22Rv1 (cell line): Measurements from ENCODE around the gene ARHGEF10L.

ENCODE experiments used
- H3K27ac ChIP-seq: fragments of 450-650 bp; 2 replicates; pipeline ENCODE4 v1.5.1; 2017
- ZFX ChIP-seq: fragments of 450-650 bp; IDR thresholded peaks from 2 replicates; pipeline ENCODE4 v1.6.1; 2017; ENCODE audit warnings: antibody characterized with exemption, borderline replicate concordance
- TF ChIP-seq, protein P1 (sequence below): fragments of 450-650 bp; IDR thresholded peaks from 2 replicates; pipeline ENCODE4 v1.5.1; 2017; ENCODE audit warnings: mild to moderate bottlenecking

Gene ARHGEF10L

DNA sequence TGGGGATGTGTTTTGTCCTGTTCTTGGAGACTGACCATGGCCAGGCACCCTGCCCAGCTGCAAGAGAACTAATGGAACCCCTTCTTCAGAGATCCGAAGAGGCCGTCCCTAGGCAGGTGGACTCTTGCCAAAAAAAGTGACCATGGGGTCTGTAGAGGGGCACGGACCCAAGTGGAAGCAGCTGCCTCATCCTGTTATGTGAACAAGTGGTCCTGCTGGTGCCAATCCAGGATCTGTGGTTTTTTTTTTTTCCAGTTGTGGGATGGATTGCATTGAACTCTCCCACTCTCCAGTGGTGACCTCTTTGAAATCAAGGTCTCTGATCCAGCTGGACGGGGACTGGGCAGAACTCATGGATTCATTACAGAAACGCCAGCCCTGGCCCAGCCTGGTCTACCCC is 71.2 kb downstream of the ARHGEF10L start:
- H3K27ac ChIP-seq: no peak overlapping the region
- TF ChIP-seq, protein P1, sequence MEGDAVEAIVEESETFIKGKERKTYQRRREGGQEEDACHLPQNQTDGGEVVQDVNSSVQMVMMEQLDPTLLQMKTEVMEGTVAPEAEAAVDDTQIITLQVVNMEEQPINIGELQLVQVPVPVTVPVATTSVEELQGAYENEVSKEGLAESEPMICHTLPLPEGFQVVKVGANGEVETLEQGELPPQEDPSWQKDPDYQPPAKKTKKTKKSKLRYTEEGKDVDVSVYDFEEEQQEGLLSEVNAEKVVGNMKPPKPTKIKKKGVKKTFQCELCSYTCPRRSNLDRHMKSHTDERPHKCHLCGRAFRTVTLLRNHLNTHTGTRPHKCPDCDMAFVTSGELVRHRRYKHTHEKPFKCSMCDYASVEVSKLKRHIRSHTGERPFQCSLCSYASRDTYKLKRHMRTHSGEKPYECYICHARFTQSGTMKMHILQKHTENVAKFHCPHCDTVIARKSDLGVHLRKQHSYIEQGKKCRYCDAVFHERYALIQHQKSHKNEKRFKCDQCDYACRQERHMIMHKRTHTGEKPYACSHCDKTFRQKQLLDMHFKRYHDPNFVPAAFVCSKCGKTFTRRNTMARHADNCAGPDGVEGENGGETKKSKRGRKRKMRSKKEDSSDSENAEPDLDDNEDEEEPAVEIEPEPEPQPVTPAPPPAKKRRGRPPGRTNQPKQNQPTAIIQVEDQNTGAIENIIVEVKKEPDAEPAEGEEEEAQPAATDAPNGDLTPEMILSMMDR: no peak
- no peak for TF ChIP-seq ZFX

DNA sequence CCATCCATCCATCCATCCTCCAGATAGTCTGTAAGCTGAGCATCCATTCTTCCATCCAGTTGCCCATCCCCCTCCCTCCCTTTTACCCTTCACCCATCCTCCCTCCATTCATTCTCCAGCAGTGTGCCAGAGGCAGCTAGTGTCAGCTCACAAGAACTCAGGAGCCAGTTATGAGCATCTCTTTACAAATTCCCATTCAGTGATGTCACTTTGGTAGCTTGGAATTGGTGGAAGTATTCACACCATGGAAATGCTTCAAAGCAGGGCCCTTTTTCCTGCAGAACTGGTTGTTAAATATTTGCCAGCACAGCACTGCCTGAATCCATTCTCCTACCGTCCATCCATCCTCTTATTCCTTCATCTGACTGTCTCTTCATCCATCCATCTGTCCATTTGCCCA is 72.5 kb downstream of the ARHGEF10L start:
- TF ChIP-seq, protein P1: no peak
- no peak for TF ChIP-seq ZFX

DNA sequence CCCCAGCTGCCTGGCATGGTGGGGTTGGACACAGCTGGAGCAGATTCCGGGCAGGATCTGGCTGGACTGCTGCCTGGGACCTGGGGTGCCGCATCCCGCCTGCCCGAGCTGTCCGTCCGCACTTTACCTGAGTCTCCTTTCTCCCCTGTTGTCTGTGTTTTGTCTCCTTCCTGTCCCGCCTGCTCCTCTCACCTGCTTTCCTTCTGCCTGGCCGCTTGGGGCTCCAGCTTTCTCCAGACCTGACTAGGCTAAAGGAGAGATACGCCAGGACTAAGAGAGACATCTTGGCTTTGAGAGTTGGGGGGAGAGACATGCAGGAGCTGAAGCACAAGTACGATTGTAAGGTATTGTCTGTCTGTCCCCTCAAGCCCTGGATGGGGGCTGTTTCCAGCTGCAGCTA is 73.3 kb downstream of the ARHGEF10L start:
- H3K27ac ChIP-seq: no peak overlapping the region
- TF ChIP-seq, protein P1: no peak

More for the DNA sequence above, 72.5 kb downstream of the ARHGEF10L start:
- H3K27ac ChIP-seq: no peak overlapping the region

DNA sequence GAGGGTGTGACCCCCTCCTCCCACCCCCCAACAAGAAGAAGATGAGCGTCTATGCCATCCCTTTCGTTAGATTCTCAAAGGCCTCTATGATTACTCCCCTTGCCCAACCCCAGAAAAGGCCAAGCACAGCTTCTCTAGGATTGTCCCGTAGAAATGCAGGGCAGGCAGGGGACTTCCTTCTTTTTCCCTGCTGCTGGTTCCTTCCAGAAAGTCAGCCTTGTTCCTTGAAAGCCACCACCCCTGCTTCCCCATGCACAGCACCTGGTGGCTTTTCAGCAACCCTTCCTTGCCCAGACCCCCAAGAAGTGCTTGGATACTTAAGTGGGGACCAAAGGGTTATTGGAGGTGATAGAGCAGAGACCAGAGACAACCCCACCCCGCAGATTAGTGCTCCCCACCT is 75.1 kb downstream of the ARHGEF10L start:
- TF ChIP-seq ZFX: no peak
- TF ChIP-seq, protein P1: no peak
- H3K27ac ChIP-seq: no peak overlapping the region

DNA sequence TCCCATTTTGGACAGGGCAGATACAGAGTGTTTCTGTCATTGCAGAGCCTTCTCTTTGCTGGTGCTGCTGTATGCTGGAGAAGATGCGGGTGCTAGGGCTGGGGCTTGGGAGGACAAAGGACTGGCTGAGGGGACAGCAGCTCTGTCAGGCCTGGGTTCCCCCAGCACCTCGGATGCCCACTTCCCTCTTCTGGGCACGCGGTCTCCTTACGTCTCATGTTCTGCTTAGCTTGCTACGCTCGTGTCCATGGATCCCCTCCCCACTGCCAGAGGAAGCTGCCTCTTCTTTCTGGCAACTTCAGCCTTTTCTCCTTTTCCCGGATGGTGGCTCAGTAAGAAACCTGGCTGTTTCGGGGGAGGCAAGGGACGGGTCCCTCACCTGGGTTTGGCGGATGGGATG is 75.7 kb downstream of the ARHGEF10L start:
- no peak overlapping the region for H3K27ac ChIP-seq
- TF ChIP-seq ZFX: no peak
- TF ChIP-seq, protein P1: no peak

DNA sequence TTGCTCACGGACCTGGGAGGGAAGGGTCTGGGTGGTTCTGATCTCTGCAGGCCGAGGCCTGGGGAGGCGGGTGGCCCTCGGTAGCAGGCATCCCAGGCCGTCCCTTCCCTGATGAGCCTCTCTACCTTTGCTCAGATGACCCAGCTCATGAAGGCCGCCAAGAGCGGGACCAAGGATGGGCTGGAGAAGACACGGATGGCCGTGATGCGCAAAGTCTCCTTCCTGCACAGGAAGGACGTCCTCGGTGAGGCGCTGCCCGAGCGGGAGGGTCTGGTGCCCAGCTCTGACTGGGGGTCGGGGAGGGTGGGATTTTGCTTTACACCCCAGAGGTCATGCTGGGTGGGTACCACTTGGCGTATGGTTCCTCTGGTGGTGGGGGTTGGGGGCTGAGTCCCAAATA is 76.5 kb downstream of the ARHGEF10L start:
- no peak for TF ChIP-seq ZFX
- TF ChIP-seq, protein P1: no peak
- no peak overlapping the region for H3K27ac ChIP-seq

DNA sequence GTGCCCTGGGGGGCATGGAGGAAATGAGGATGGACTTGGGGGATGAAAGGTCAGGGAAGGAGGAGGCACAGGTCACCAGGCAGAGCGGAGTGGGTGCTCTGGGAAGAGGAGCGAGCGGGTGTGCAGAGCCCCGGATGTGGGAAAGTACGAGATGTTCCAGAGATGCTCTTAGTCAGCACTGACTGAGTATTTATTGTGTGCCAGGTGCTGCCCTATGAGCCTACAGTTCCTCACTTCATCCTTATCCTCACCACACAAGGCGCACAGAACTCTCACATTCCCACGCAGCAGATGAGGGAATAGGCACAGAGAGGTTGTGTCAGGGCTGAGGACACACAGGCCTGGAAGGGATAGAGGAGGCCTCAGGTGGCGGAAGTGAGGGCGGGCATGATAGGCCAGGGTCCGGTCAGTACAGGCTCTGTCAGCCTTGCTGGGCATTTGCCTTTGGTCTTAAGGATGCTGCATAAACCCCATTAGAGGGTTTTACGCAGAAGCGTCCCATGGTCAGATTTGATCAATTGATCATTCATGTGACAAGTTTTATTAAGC is 77.3 kb downstream of the ARHGEF10L start:
- TF ChIP-seq, protein P1: no peak
- TF ChIP-seq ZFX: no peak
- no peak overlapping the region for H3K27ac ChIP-seq
